Measurements from ENCODE around the gene OR5K1. TPM values are rescaled to one million over a fixed set of nuclear protein-coding genes. Genes with fewer than 3 reads are reported as not detected.

The OR5K1 gene
- total and polyA plus RNA-seq, 4 donors: not detected

DNA sequence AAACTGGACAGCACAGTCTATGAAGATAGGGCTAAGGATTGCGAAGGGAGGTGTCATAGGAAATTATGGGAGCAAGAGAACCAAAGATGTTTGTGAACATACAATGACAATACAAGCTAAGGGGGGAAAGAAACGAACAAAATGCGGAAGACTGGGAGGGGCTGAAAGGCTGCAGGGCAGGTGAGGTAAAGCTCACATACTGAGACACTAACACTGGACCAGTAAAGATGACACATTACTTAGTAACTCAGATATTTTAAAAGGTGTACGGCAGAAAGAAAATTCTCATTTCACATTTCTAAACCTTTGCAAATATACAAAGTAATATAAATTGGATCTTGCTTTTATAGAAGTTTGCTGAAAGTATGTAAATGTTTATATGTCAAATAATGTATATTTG, 49.6 kb downstream of the OR5K1 start:
- WGBS (ENCODE audit: insufficient coverage): 100% methylated on average over 1 of the region's 4 CpGs
- H3K27ac ChIP-seq (ENCODE audit: low read depth, low read length): no peak overlapping the region
- DNase-seq (ENCODE audit: low read depth in 4 of 6, low spot score in 6 of 6): no peak

DNA sequence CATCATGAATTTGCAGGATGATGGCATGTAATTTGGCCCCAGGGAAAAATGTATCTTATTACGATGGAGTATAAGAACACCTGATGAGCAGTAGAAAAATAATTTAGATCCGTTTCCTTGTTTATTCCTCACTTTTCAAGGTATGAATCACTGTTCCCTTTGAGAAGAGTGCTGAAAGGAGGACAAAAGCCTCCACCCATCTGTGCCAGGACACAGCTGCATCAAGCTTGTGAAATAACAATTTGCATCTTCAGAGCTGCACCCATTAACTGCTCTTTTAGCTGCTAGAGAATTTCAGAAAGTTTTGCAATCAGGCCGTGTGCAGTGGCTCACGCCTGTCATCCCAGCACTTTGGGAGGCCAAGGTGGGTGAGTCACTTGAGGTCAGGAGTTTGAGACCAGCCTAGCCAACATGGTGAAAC, 50.1 kb downstream of the OR5K1 start:
- H3K36me3 ChIP-seq (ENCODE audit: control insufficient read depth, insufficient read depth, low read length): peaks cover 6% of the 10 kb centered on the region
- no peak overlapping the region for H3K4me3 ChIP-seq (ENCODE audit: low read depth, low read length)
- DNase-seq (ENCODE audit: low read depth in 4 of 6, low spot score in 6 of 6): peak in 1 of 6 donors; percentile 52
- H3K9me3 ChIP-seq (ENCODE audit: control insufficient read depth, insufficient read depth, low read length): no peaks in the 10 kb centered on the region
- H3K27me3 ChIP-seq (ENCODE audit: control insufficient read depth, insufficient read depth, low read length): no peaks in the 10 kb centered on the region
- no peak overlapping the region for H3K27ac ChIP-seq (ENCODE audit: low read depth, low read length)
- no peaks in the 10 kb centered on the region for H3K4me1 ChIP-seq (ENCODE audit: control insufficient read depth, insufficient read depth, low read length)
- WGBS (ENCODE audit: insufficient coverage): no CpG with 5 or more reads among the region's 4 CpGs

More for the DNA sequence above, 49.6 kb downstream of the OR5K1 start:
- H3K9me3 ChIP-seq (ENCODE audit: control insufficient read depth, insufficient read depth, low read length): no peaks in the 10 kb centered on the region
- no peak overlapping the region for H3K4me3 ChIP-seq (ENCODE audit: low read depth, low read length)
- peaks cover 6% of the 10 kb centered on the region for H3K36me3 ChIP-seq (ENCODE audit: control insufficient read depth, insufficient read depth, low read length)
- no peaks in the 10 kb centered on the region for H3K27me3 ChIP-seq (ENCODE audit: control insufficient read depth, insufficient read depth, low read length)
- H3K4me1 ChIP-seq (ENCODE audit: control insufficient read depth, insufficient read depth, low read length): no peaks in the 10 kb centered on the region

DNA sequence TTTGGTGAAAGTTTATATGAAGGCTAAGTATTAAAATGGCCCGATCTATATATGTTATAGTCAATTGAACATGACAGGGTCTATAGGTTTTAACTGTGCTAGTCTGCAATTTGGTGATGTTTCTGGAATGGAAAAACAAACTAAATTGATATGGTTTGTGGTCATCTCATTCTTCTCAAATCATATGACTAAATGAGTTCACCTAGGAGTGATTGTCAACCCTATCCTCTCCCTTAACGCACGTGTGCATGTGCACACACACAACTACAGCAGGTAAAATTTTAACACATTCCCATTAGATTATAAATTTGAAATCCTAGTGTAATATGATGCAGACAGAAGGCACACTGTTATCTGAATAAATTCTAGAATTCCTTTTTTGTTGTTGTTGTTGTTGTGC, 50.7 kb downstream of the OR5K1 start:
- 86% methylated on average over 1 of the region's 3 CpGs for WGBS (ENCODE audit: insufficient coverage)
- H3K27ac ChIP-seq (ENCODE audit: low read depth, low read length): no peak overlapping the region
- no peak overlapping the region for H3K4me3 ChIP-seq (ENCODE audit: low read depth, low read length)

DNA sequence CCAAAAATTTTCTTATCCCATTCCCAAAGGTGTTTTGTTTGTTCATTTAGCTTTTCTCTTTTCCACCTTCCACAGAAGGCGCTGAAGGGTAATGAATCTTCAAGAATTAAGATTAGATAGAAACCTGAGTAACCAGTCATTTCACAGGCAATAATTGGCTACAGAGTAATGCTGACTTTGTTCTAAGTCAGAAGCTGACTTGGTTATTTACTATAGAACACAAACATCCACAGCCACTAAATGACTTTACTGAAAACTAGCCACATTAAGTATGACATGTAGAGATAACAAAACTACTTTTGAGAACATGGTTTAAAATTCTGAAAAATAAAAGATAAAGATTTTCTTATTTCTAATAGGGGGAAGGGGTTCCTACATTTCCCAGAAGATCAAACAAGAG, 51.9 kb downstream of the OR5K1 start:
- Histone ChIP-seq H3K4me3 (ENCODE audit: low read depth, low read length) (no peak overlapping the region), H3K9me3 (ENCODE audit: control insufficient read depth, insufficient read depth, low read length) (no peaks in the 10 kb centered on the region), H3K36me3 (ENCODE audit: control insufficient read depth, insufficient read depth, low read length) (peaks cover 6% of the 10 kb centered on the region), H3K27ac (ENCODE audit: low read depth, low read length) (no peak overlapping the region), H3K4me1 (ENCODE audit: control insufficient read depth, insufficient read depth, low read length) (no peaks in the 10 kb centered on the region), H3K27me3 (ENCODE audit: control insufficient read depth, insufficient read depth, low read length) (no peaks in the 10 kb centered on the region)
- no peak for DNase-seq (ENCODE audit: low read depth in 4 of 6, low spot score in 6 of 6)
- no CpG with 5 or more reads among the region's 1 CpG for WGBS (ENCODE audit: insufficient coverage)

More for the DNA sequence above, 50.7 kb downstream of the OR5K1 start:
- no peak for DNase-seq (ENCODE audit: low read depth in 4 of 6, low spot score in 6 of 6)
- H3K9me3 ChIP-seq (ENCODE audit: control insufficient read depth, insufficient read depth, low read length): no peaks in the 10 kb centered on the region
- H3K4me1 ChIP-seq (ENCODE audit: control insufficient read depth, insufficient read depth, low read length): no peaks in the 10 kb centered on the region
- H3K27me3 ChIP-seq (ENCODE audit: control insufficient read depth, insufficient read depth, low read length): no peaks in the 10 kb centered on the region
- H3K36me3 ChIP-seq (ENCODE audit: control insufficient read depth, insufficient read depth, low read length): peaks cover 6% of the 10 kb centered on the region

DNA sequence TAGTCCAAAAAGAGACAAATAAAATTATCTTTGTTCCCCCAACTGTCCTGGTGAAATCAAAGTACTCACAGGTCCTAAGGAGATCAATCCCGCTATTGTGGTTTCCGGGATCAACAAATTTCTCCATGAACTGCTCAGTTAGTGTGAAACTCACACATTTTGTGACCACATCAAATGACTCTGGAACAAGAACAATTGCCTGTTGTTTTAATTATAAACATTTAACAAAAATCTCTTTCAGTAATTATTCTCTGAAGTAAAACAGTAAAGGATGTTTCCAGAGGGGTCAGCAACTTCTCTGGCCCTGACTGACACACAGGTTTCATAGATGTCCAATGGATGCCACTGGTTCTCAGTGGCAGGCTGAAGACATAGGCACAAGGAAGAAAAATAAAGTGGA, 55.8 kb downstream of the OR5K1 start:
- Histone ChIP-seq H3K9me3 (ENCODE audit: control insufficient read depth, insufficient read depth, low read length) (no peaks in the 10 kb centered on the region), H3K4me1 (ENCODE audit: control insufficient read depth, insufficient read depth, low read length) (no peaks in the 10 kb centered on the region), H3K4me3 (ENCODE audit: low read depth, low read length) (no peak overlapping the region), H3K27ac (ENCODE audit: low read depth, low read length) (no peak overlapping the region), H3K27me3 (ENCODE audit: control insufficient read depth, insufficient read depth, low read length) (no peaks in the 10 kb centered on the region), H3K36me3 (ENCODE audit: control insufficient read depth, insufficient read depth, low read length) (peaks cover 6% of the 10 kb centered on the region)
- DNase-seq (ENCODE audit: low read depth in 4 of 6, low spot score in 6 of 6): no peak
- 100% methylated on average over 1 of the region's 2 CpGs for WGBS (ENCODE audit: insufficient coverage)

DNA sequence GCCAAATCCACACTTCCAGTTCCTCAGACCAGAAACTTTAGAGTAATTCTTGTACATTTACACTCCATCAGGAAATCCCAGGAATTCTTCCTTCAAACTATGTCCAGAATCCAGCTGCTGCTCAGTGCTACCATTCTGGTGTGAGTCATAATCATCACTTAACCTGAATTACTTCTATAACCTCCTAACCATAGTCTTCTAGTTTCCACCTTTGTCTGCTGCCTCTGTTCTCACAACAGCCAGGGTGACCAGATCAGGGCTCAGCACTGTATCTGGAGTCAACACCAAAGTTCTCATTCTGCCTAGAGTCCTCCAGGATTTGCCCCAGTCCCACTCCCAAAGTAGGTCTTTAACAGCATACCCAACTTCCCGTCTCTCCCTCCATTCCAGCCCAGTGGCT, 56.4 kb downstream of the OR5K1 start:
- 100% methylated on average over 1 of the region's 1 CpG for WGBS (ENCODE audit: insufficient coverage)
- no peak overlapping the region for H3K4me3 ChIP-seq (ENCODE audit: low read depth, low read length)
- H3K9me3 ChIP-seq (ENCODE audit: control insufficient read depth, insufficient read depth, low read length): no peaks in the 10 kb centered on the region
- H3K27me3 ChIP-seq (ENCODE audit: control insufficient read depth, insufficient read depth, low read length): no peaks in the 10 kb centered on the region
- no peak overlapping the region for H3K27ac ChIP-seq (ENCODE audit: low read depth, low read length)
- no peak for DNase-seq (ENCODE audit: low read depth in 4 of 6, low spot score in 6 of 6)
- peaks cover 3% of the 10 kb centered on the region for H3K36me3 ChIP-seq (ENCODE audit: control insufficient read depth, insufficient read depth, low read length)
- H3K4me1 ChIP-seq (ENCODE audit: control insufficient read depth, insufficient read depth, low read length): no peaks in the 10 kb centered on the region

DNA sequence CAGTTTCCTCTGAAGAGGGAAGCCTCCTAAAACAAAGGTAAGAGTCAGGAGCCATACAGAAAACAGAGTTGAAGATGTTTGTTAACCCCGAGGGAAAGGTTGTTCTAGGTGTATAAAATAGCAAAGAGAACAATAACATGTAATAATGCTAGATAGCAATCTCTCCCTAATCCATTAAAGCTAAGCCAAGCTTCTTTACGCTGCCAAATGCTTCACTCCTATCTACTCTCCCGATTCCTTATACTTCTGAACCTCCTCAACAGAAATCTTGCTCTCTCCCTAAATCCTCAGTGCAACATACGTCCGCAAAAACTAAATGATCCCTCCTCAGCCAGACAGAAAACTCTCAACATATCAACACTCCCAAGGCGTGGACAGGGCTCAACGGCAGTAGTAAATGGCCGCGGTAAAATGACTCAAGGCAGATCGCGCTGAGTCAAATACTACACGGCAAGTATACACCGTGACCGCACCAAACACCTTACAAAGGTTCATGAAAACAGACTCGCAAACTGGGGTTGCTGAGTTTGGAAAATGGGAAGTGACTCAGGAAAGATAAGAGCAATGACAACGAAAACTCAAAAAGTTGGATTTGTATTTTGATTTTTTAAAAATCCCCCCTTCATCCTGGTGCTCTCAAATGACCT, 59.0 kb downstream of the OR5K1 start:
- H3K27ac ChIP-seq (ENCODE audit: low read depth, low read length): peak overlapping the region; percentile 93
- H3K9me3 ChIP-seq (ENCODE audit: control insufficient read depth, insufficient read depth, low read length): no peaks in the 10 kb centered on the region
- no peaks in the 10 kb centered on the region for H3K4me1 ChIP-seq (ENCODE audit: control insufficient read depth, insufficient read depth, low read length)
- no peaks in the 10 kb centered on the region for H3K36me3 ChIP-seq (ENCODE audit: control insufficient read depth, insufficient read depth, low read length)
- peak in 5 of 6 donors; percentile 39 to 81 (median 49) for DNase-seq (ENCODE audit: low read depth in 4 of 6, low spot score in 6 of 6)
- H3K27me3 ChIP-seq (ENCODE audit: control insufficient read depth, insufficient read depth, low read length): no peaks in the 10 kb centered on the region
- WGBS (ENCODE audit: insufficient coverage): 0% methylated on average over 5 of the region's 16 CpGs
- peak overlapping the region; percentile 63 for H3K4me3 ChIP-seq (ENCODE audit: low read depth, low read length)

Other genes starting within 250 kb of the OR5K1 start
- not detected for gene OR5H6, start 199.0 kb upstream of the OR5K1 start, total RNA-seq
- not detected for gene OR5H6, start 199.0 kb upstream of the OR5K1 start, polyA plus RNA-seq (ENCODE audit: insufficient read length in 2 of 2)
- gene OR5H2, start 180.7 kb upstream of the OR5K1 start, total RNA-seq: not detected
- not detected for gene OR5H2, start 180.7 kb upstream of the OR5K1 start, polyA plus RNA-seq (ENCODE audit: insufficient read length in 2 of 2)
- not detected for gene OR5K4, start 109.3 kb upstream of the OR5K1 start, total RNA-seq
- not detected for gene OR5K4, start 109.3 kb upstream of the OR5K1 start, polyA plus RNA-seq (ENCODE audit: insufficient read length in 2 of 2)
- gene OR5K3, start 72.5 kb upstream of the OR5K1 start, total RNA-seq: not detected
- not detected for gene OR5K3, start 72.5 kb upstream of the OR5K1 start, polyA plus RNA-seq (ENCODE audit: insufficient read length in 2 of 2)
- gene OR5K2, start 34.5 kb downstream of the OR5K1 start, total RNA-seq: not detected
- gene OR5K2, start 34.5 kb downstream of the OR5K1 start, polyA plus RNA-seq (ENCODE audit: insufficient read length in 2 of 2): under 1 TPM in 1 of 2 donors, not detected in 1; 0.26 TPM
- gene CLDND1, start 59.7 kb downstream of the OR5K1 start, total RNA-seq: 100 to 1,000 TPM; 143 to 263 TPM
- 100 to 1,000 TPM; 182 to 203 TPM for gene CLDND1, start 59.7 kb downstream of the OR5K1 start, polyA plus RNA-seq (ENCODE audit: insufficient read length in 2 of 2)
- not detected for gene GPR15, start 68.8 kb downstream of the OR5K1 start, total RNA-seq
- not detected for gene GPR15, start 68.8 kb downstream of the OR5K1 start, polyA plus RNA-seq (ENCODE audit: insufficient read length in 2 of 2)
- 10 to 100 TPM; 19.5 to 21.8 TPM for gene CPOX, start 130.4 kb downstream of the OR5K1 start, total RNA-seq
- gene CPOX, start 130.4 kb downstream of the OR5K1 start, polyA plus RNA-seq (ENCODE audit: insufficient read length in 2 of 2): 10 to 100 TPM; 24.0 to 26.7 TPM

Measured in spinal cord (tissue), 10 donors.